Activated naive CD8-positive, alpha-beta T cell treated with anti-CD3 and anti-CD28 coated beads for 36 hours (primary cell): Measurements from ENCODE around the gene AEBP2. TPM values are rescaled to one million over a fixed set of nuclear protein-coding genes. Genes with fewer than 3 reads are reported as not detected.
"Not testable (repeated sequence)": the region's sequence is repeated elsewhere in the genome, so short reads cannot be mapped to it uniquely, and the experiment has no call there.

Experiments
- DNase-seq: peaks from one replicate; pipeline ENCODE4 v3.0.0; 2021
- H3K27ac Mint-ChIP-seq: one replicate; pipeline ENCODE4 v1.8.0; 2022; ENCODE audit warnings: mild to moderate bottlenecking, moderate library complexity, mixed read lengths
- H3K27me3 Mint-ChIP-seq: one replicate; pipeline ENCODE4 v1.8.0; 2022; ENCODE audit warnings: mild to moderate bottlenecking, mixed read lengths
- H3K36me3 Mint-ChIP-seq: one replicate; pipeline ENCODE4 v1.8.0; 2021; ENCODE audit warnings: mild to moderate bottlenecking, mixed read lengths
- H3K4me1 Mint-ChIP-seq: one replicate; pipeline ENCODE4 v1.8.0; 2021; ENCODE audit warnings: mixed read lengths
- H3K4me3 Mint-ChIP-seq: one replicate; pipeline ENCODE4 v1.8.0; 2022; ENCODE audit warnings: mild to moderate bottlenecking, moderate library complexity, mixed read lengths
- H3K9me3 Mint-ChIP-seq: one replicate; pipeline ENCODE4 v1.8.0; 2022; ENCODE audit warnings: mixed read lengths
- total RNA-seq, 2 experiments: library from RNA; stranded (reverse); gene quantifications; one replicate each; pipeline ENCODE4 v1.2.3, GENCODE V29; 2021

Gene AEBP2
- total RNA-seq, 2 experiments from 2014 or later: 60.3 to 60.7 TPM

- Mint-ChIP-seq H3K4me1 (peaks cover 48% of the 10 kb centered on the region), H3K36me3 (peaks cover 54% of the 10 kb centered on the region), H3K9me3 (no peaks in the 10 kb centered on the region), H3K4me3 (no peak overlapping the region), H3K27me3 (no peaks in the 10 kb centered on the region), H3K27ac (peak overlapping the region; percentile 69)
- DNase-seq: no peak
Observed at GRCh38 chr12:19461999-19462398, 22.7 kb downstream of the AEBP2 start.

- Mint-ChIP-seq H3K9me3 (no peaks in the 10 kb centered on the region), H3K4me1 (peaks cover 45% of the 10 kb centered on the region), H3K27me3 (no peaks in the 10 kb centered on the region), H3K27ac (peak overlapping the region; percentile 69), H3K36me3 (peaks cover 53% of the 10 kb centered on the region), H3K4me3 (no peak overlapping the region)
- no peak for DNase-seq
Observed at GRCh38 chr12:19462406-19462805, 23.1 kb downstream of the AEBP2 start.

- no peaks in the 10 kb centered on the region for H3K9me3 Mint-ChIP-seq
- no peak overlapping the region for H3K27ac Mint-ChIP-seq
- peaks cover 34% of the 10 kb centered on the region for H3K4me1 Mint-ChIP-seq
- H3K27me3 Mint-ChIP-seq: no peaks in the 10 kb centered on the region
- H3K36me3 Mint-ChIP-seq: peaks cover 56% of the 10 kb centered on the region
- no peak for DNase-seq
- no peak overlapping the region for H3K4me3 Mint-ChIP-seq
Observed at GRCh38 chr12:19464192-19464580, 24.9 kb downstream of the AEBP2 start.

GRCh38 chr12:19465711-19466110 lies 26.4 kb downstream of the AEBP2 start:
- peaks cover 34% of the 10 kb centered on the region for H3K4me1 Mint-ChIP-seq
- no peaks in the 10 kb centered on the region for H3K9me3 Mint-ChIP-seq
- H3K4me3 Mint-ChIP-seq: no peak overlapping the region
- H3K27ac Mint-ChIP-seq: peak overlapping the region; percentile 27
- peaks cover 63% of the 10 kb centered on the region for H3K36me3 Mint-ChIP-seq
- no peaks in the 10 kb centered on the region for H3K27me3 Mint-ChIP-seq
- no peak for DNase-seq

GRCh38 chr12:19474147-19474546 lies 34.9 kb downstream of the AEBP2 start:
- Mint-ChIP-seq H3K4me3 (no peak overlapping the region), H3K27me3 (no peaks in the 10 kb centered on the region), H3K9me3 (peaks cover 28% of the 10 kb centered on the region), H3K4me1 (peaks cover 23% of the 10 kb centered on the region), H3K27ac (no peak overlapping the region), H3K36me3 (peaks cover 74% of the 10 kb centered on the region)
- no peak for DNase-seq

- not testable (repeated sequence) for H3K4me3 Mint-ChIP-seq, DNase-seq, H3K27me3 Mint-ChIP-seq, H3K27ac Mint-ChIP-seq
- Mint-ChIP-seq H3K36me3 (peaks cover 80% of the 10 kb centered on the region), H3K9me3 (peaks cover 39% of the 10 kb centered on the region), H3K4me1 (peaks cover 18% of the 10 kb centered on the region)
Observed at GRCh38 chr12:19475884-19476505, 36.7 kb downstream of the AEBP2 start.

GRCh38 chr12:19477071-19477470 lies 37.8 kb downstream of the AEBP2 start:
- H3K4me1 Mint-ChIP-seq: peaks cover 24% of the 10 kb centered on the region
- no peak overlapping the region for H3K4me3 Mint-ChIP-seq
- no peak for DNase-seq
- no peak overlapping the region for H3K27ac Mint-ChIP-seq
- H3K9me3 Mint-ChIP-seq: peaks cover 41% of the 10 kb centered on the region
- no peaks in the 10 kb centered on the region for H3K27me3 Mint-ChIP-seq
- peaks cover 86% of the 10 kb centered on the region for H3K36me3 Mint-ChIP-seq

GRCh38 chr12:19480459-19480858 lies 41.2 kb downstream of the AEBP2 start:
- Mint-ChIP-seq H3K9me3 (peaks cover 40% of the 10 kb centered on the region), H3K4me3 (no peak overlapping the region), H3K27ac (no peak overlapping the region), H3K36me3 (peaks cover 88% of the 10 kb centered on the region), H3K27me3 (no peaks in the 10 kb centered on the region), H3K4me1 (peaks cover 49% of the 10 kb centered on the region)
- DNase-seq: no peak

GRCh38 chr12:19482036-19482435 lies 42.7 kb downstream of the AEBP2 start:
- H3K4me1 Mint-ChIP-seq: peaks cover 50% of the 10 kb centered on the region
- peaks cover 32% of the 10 kb centered on the region for H3K9me3 Mint-ChIP-seq
- peak overlapping the region; percentile 91 for H3K27ac Mint-ChIP-seq
- no peaks in the 10 kb centered on the region for H3K27me3 Mint-ChIP-seq
- no peak overlapping the region for H3K4me3 Mint-ChIP-seq
- no peak for DNase-seq
- H3K36me3 Mint-ChIP-seq: peaks cover 87% of the 10 kb centered on the region

GRCh38 chr12:19482551-19483109 lies 43.3 kb downstream of the AEBP2 start:
- H3K4me1 Mint-ChIP-seq: peaks cover 44% of the 10 kb centered on the region
- H3K27me3 Mint-ChIP-seq: no peaks in the 10 kb centered on the region
- H3K36me3 Mint-ChIP-seq: peaks cover 85% of the 10 kb centered on the region
- peaks cover 26% of the 10 kb centered on the region for H3K9me3 Mint-ChIP-seq
- peak overlapping the region; percentile 91 for H3K27ac Mint-ChIP-seq
- DNase-seq: peak; percentile 78
- H3K4me3 Mint-ChIP-seq: peak overlapping the region; percentile 54

- Mint-ChIP-seq H3K4me1 (peaks cover 41% of the 10 kb centered on the region), H3K27me3 (no peaks in the 10 kb centered on the region), H3K9me3 (peaks cover 18% of the 10 kb centered on the region), H3K36me3 (peaks cover 81% of the 10 kb centered on the region), H3K27ac (peak overlapping the region; percentile 91), H3K4me3 (peak overlapping the region; percentile 70)
- no peak for DNase-seq
Observed at GRCh38 chr12:19483727-19484126, 44.4 kb downstream of the AEBP2 start.

- H3K4me3 Mint-ChIP-seq: no peak overlapping the region
- DNase-seq: no peak
Observed at GRCh38 chr12:19484738-19485137, 45.4 kb downstream of the AEBP2 start.

GRCh38 chr12:19485240-19485639 lies 45.9 kb downstream of the AEBP2 start:
- H3K27ac Mint-ChIP-seq: peak overlapping the region; percentile 86
- DNase-seq: no peak
- no peaks in the 10 kb centered on the region for H3K27me3 Mint-ChIP-seq
- peaks cover 76% of the 10 kb centered on the region for H3K36me3 Mint-ChIP-seq
- H3K4me3 Mint-ChIP-seq: no peak overlapping the region
- H3K4me1 Mint-ChIP-seq: peaks cover 50% of the 10 kb centered on the region
- H3K9me3 Mint-ChIP-seq: peaks cover 10% of the 10 kb centered on the region

More at GRCh38 chr12:19484738-19485137, 45.4 kb downstream of the AEBP2 start:
- peaks cover 79% of the 10 kb centered on the region for H3K36me3 Mint-ChIP-seq
- no peaks in the 10 kb centered on the region for H3K27me3 Mint-ChIP-seq
- peaks cover 48% of the 10 kb centered on the region for H3K4me1 Mint-ChIP-seq
- H3K27ac Mint-ChIP-seq: peak overlapping the region; percentile 86
- H3K9me3 Mint-ChIP-seq: peaks cover 11% of the 10 kb centered on the region

GRCh38 chr12:19489168-19489567 lies 49.9 kb downstream of the AEBP2 start:
- Mint-ChIP-seq H3K36me3 (peaks cover 45% of the 10 kb centered on the region), H3K27me3 (no peaks in the 10 kb centered on the region), H3K4me3 (no peak overlapping the region), H3K27ac (no peak overlapping the region), H3K9me3 (no peaks in the 10 kb centered on the region), H3K4me1 (peaks cover 37% of the 10 kb centered on the region)
- no peak for DNase-seq

- Mint-ChIP-seq H3K4me3 (no peak overlapping the region), H3K4me1 (peaks cover 27% of the 10 kb centered on the region), H3K9me3 (no peaks in the 10 kb centered on the region), H3K36me3 (peaks cover 44% of the 10 kb centered on the region), H3K27me3 (no peaks in the 10 kb centered on the region), H3K27ac (no peak overlapping the region)
- DNase-seq: no peak
Observed at GRCh38 chr12:19490908-19491307, 51.6 kb downstream of the AEBP2 start.

- H3K27me3 Mint-ChIP-seq: no peaks in the 10 kb centered on the region
- H3K4me1 Mint-ChIP-seq: peaks cover 23% of the 10 kb centered on the region
- H3K36me3 Mint-ChIP-seq: peaks cover 39% of the 10 kb centered on the region
- H3K9me3 Mint-ChIP-seq: peaks cover 2% of the 10 kb centered on the region
- H3K27ac Mint-ChIP-seq: no peak overlapping the region
- DNase-seq: no peak
- no peak overlapping the region for H3K4me3 Mint-ChIP-seq
Observed at GRCh38 chr12:19491863-19492262, 52.6 kb downstream of the AEBP2 start.
